ENCODE results near the gene TSFM. TPM values are rescaled to one million over a fixed set of nuclear protein-coding genes. Genes with fewer than 3 reads are reported as not detected.

TSFM gene
- total and polyA plus RNA-seq, 4 donors: 14.6 to 60.5 (median 38.2) TPM

DNA sequence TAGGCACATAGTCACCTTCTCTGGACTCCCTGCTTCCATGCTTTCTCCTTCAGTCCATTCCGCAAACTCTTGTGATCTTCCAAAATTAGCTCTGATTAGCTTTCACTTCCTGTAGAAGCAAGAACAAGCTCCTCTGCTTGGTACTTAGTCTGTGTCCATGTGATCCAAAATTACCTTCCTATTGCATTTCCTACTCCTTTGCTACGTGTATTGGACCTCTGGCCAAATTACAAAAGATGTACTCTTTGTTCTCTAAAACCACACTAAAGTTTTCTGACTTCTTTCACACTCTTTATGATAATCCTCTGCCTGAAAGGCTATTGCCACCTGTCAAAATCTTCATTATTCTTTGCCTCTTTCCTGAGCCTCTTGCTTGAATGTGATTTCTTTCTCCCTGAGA is 786 bp upstream of the TSFM start (continued):
- TF ChIP-seq YY1 (IDR thresholded peaks at IDR 0.05) (no peak), JUND (IDR thresholded peaks at IDR 0.05) (no peak)

DNA sequence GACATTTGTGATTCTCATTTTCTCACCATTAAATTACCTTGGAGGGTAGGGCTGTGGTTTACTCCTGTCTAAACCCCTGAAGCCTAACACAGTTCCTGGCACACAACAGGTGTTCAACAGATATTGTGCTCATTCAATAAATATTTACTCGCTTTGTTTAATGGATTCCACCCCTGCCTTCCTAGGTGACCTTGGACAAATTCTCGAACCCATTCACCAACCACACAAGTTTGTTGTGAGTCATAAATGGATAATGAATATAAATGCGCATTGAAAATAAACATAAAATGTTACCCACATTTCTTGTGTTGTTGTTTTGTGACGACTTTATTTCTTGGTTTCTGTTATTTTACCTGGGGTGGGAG is 362 bp upstream of the TSFM start:
- Histone ChIP-seq H3K4me3 (ENCODE audit: low read depth in 1 of 3, low read length in 3 of 3) (no peak overlapping the region), H3K27me3 (ENCODE audit: control insufficient read depth in 4 of 4, insufficient read depth in 4 of 4, low read length in 3 of 4) (no peaks in the 10 kb centered on the region), H3K4me1 (ENCODE audit: control insufficient read depth in 4 of 4, insufficient read depth in 4 of 4, low read length in 3 of 4) (peaks cover 0 to 19% (median 15%) of the 10 kb centered on the region in 4 donors), H3K36me3 (ENCODE audit: control insufficient read depth in 4 of 4, insufficient read depth in 3 of 4, low read depth in 1 of 4, low read length in 3 of 4) (peaks cover 3 to 17% (median 15%) of the 10 kb centered on the region in 4 donors), H3K9me3 (ENCODE audit: control insufficient read depth in 4 of 4, low read length in 3 of 4) (no peaks in the 10 kb centered on the region), H3K9ac (ENCODE audit: low read depth in 1 of 2, low read length in 2 of 2) (no peak overlapping the region), H3K27ac (ENCODE audit: low read depth in 1 of 2, low read length in 2 of 2) (no peak overlapping the region)
- WGBS: 13% methylated on average over 4 of the region's 4 CpGs
- DNase-seq (ENCODE audit: low spot score): no peak
- no peak for TF ChIP-seq YY1 (IDR thresholded peaks at IDR 0.05)
- no peak for TF ChIP-seq FOXA2 (IDR thresholded peaks at IDR 0.05)
- TF ChIP-seq, protein P1, sequence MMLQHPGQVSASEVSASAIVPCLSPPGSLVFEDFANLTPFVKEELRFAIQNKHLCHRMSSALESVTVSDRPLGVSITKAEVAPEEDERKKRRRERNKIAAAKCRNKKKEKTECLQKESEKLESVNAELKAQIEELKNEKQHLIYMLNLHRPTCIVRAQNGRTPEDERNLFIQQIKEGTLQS (IDR thresholded peaks at IDR 0.05): no peak
- TF ChIP-seq HNF4A (conservative IDR thresholded peaks at IDR 0.05): no peak
- no peak for TF ChIP-seq NR2F2 (IDR thresholded peaks at IDR 0.05)
- TF ChIP-seq, protein P2, sequence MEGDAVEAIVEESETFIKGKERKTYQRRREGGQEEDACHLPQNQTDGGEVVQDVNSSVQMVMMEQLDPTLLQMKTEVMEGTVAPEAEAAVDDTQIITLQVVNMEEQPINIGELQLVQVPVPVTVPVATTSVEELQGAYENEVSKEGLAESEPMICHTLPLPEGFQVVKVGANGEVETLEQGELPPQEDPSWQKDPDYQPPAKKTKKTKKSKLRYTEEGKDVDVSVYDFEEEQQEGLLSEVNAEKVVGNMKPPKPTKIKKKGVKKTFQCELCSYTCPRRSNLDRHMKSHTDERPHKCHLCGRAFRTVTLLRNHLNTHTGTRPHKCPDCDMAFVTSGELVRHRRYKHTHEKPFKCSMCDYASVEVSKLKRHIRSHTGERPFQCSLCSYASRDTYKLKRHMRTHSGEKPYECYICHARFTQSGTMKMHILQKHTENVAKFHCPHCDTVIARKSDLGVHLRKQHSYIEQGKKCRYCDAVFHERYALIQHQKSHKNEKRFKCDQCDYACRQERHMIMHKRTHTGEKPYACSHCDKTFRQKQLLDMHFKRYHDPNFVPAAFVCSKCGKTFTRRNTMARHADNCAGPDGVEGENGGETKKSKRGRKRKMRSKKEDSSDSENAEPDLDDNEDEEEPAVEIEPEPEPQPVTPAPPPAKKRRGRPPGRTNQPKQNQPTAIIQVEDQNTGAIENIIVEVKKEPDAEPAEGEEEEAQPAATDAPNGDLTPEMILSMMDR (IDR thresholded peaks at IDR 0.05; ENCODE audit: low read depth, low read length, missing input control): no peak
- TF ChIP-seq JUND (IDR thresholded peaks at IDR 0.05): no peak
- TF ChIP-seq FOXA1 (IDR thresholded peaks at IDR 0.05): no peak

DNA sequence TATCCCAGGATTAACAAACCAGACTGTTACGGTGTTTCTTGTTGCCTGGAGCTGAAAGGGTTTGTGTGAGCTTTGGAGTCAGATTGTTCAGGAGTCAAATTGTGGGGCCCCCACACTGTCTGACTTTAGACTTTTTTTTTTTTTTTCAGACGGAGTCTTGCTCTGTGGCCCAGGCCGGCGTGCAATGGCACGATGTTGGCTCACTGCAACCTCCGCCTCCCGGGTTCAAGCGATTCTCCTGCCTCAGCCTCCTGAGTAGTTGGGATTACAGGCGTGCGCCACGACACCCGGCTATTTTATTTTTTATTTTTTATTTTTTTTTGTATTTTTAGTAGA is 847 bp downstream of the TSFM start:
- Histone ChIP-seq H3K9ac (ENCODE audit: low read depth in 1 of 2, low read length in 2 of 2) (peak overlapping the region; percentile 82), H3K4me3 (ENCODE audit: low read depth in 1 of 3, low read length in 3 of 3) (peak overlapping the region; percentile 74 to 99 (median 98)), H3K27me3 (ENCODE audit: control insufficient read depth in 4 of 4, insufficient read depth in 4 of 4, low read length in 3 of 4) (no peaks in the 10 kb centered on the region), H3K9me3 (ENCODE audit: control insufficient read depth in 4 of 4, low read length in 3 of 4) (no peaks in the 10 kb centered on the region), H3K36me3 (ENCODE audit: control insufficient read depth in 4 of 4, insufficient read depth in 3 of 4, low read depth in 1 of 4, low read length in 3 of 4) (peaks cover 8 to 24% (median 18%) of the 10 kb centered on the region in 4 donors), H3K4me1 (ENCODE audit: control insufficient read depth in 4 of 4, insufficient read depth in 4 of 4, low read length in 3 of 4) (peaks cover 0 to 19% (median 15%) of the 10 kb centered on the region in 4 donors), H3K27ac (ENCODE audit: low read depth in 1 of 2, low read length in 2 of 2) (no peak overlapping the region)
- 83% methylated on average over 12 of the region's 12 CpGs for WGBS
- TF ChIP-seq RXRA (IDR thresholded peaks at IDR 0.05): no peak
- TF ChIP-seq EGR1 (IDR thresholded peaks at IDR 0.05; ENCODE audit: low read depth in 2 of 2): no peak
- TF ChIP-seq, protein P2 (IDR thresholded peaks at IDR 0.05; ENCODE audit: low read depth, low read length, missing input control): no peak
- TF ChIP-seq HNF4G (IDR thresholded peaks at IDR 0.05): no peak
- TF ChIP-seq FOXA2 (IDR thresholded peaks at IDR 0.05): no peak
- TF ChIP-seq NR2F2 (IDR thresholded peaks at IDR 0.05): no peak
- TF ChIP-seq, protein P3, sequence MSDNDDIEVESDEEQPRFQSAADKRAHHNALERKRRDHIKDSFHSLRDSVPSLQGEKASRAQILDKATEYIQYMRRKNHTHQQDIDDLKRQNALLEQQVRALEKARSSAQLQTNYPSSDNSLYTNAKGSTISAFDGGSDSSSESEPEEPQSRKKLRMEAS (IDR thresholded peaks at IDR 0.05): no peak
- DNase-seq (ENCODE audit: low spot score): no peak

DNA sequence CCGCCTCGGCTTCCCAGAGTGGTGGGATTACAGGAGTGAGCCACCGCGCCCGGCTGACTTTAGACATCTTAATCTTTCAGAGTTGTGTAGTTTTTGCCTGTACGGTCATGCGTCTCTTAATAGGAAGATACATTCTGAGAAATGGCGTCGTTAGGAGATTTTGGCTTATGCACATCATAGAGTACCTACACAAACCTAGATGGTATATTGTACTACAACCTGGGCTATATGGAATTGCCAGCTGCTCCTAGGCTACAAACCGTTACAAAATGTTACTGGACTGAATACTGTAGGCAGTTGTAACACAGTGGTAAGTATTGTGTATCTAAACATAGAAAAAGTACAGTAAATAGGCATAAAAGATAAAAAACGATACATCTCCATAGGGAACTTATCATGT is 1.3 kb downstream of the TSFM start:
- Histone ChIP-seq H3K9me3 (ENCODE audit: control insufficient read depth in 4 of 4, low read length in 3 of 4) (no peaks in the 10 kb centered on the region), H3K27me3 (ENCODE audit: control insufficient read depth in 4 of 4, insufficient read depth in 4 of 4, low read length in 3 of 4) (no peaks in the 10 kb centered on the region), H3K4me3 (ENCODE audit: low read depth in 1 of 3, low read length in 3 of 3) (no peak overlapping the region), H3K36me3 (ENCODE audit: control insufficient read depth in 4 of 4, insufficient read depth in 3 of 4, low read depth in 1 of 4, low read length in 3 of 4) (peaks cover 10 to 27% (median 18%) of the 10 kb centered on the region in 4 donors), H3K27ac (ENCODE audit: low read depth in 1 of 2, low read length in 2 of 2) (no peak overlapping the region), H3K4me1 (ENCODE audit: control insufficient read depth in 4 of 4, insufficient read depth in 4 of 4, low read length in 3 of 4) (peaks cover 0 to 19% (median 15%) of the 10 kb centered on the region in 4 donors), H3K9ac (ENCODE audit: low read depth in 1 of 2, low read length in 2 of 2) (no peak overlapping the region)
- no peak for TF ChIP-seq HNF4A (conservative IDR thresholded peaks at IDR 0.05)
- TF ChIP-seq, protein P4, sequence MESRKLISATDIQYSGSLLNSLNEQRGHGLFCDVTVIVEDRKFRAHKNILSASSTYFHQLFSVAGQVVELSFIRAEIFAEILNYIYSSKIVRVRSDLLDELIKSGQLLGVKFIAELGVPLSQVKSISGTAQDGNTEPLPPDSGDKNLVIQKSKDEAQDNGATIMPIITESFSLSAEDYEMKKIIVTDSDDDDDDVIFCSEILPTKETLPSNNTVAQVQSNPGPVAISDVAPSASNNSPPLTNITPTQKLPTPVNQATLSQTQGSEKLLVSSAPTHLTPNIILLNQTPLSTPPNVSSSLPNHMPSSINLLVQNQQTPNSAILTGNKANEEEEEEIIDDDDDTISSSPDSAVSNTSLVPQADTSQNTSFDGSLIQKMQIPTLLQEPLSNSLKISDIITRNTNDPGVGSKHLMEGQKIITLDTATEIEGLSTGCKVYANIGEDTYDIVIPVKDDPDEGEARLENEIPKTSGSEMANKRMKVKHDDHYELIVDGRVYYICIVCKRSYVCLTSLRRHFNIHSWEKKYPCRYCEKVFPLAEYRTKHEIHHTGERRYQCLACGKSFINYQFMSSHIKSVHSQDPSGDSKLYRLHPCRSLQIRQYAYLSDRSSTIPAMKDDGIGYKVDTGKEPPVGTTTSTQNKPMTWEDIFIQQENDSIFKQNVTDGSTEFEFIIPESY (IDR thresholded peaks at IDR 0.05): no peak
- no peak for TF ChIP-seq HNF4G (IDR thresholded peaks at IDR 0.05)
- TF ChIP-seq, protein P1 (IDR thresholded peaks at IDR 0.05): no peak
- TF ChIP-seq RXRA (IDR thresholded peaks at IDR 0.05): no peak
- TF ChIP-seq YY1 (IDR thresholded peaks at IDR 0.05): no peak
- TF ChIP-seq TAF1 (conservative IDR thresholded peaks at IDR 0.05): no peak
- no peak for TF ChIP-seq EGR1 (IDR thresholded peaks at IDR 0.05; ENCODE audit: low read depth in 2 of 2)
- TF ChIP-seq RAD21 (IDR thresholded peaks at IDR 0.05): no peak
- TF ChIP-seq FOXA1 (IDR thresholded peaks at IDR 0.05): no peak
- no peak for TF ChIP-seq SP1 (IDR thresholded peaks at IDR 0.05)
- DNase-seq (ENCODE audit: low spot score): no peak
- WGBS: 95% methylated on average over 11 of the region's 11 CpGs

All from liver (tissue), 9 donors.